Thymus (tissue), 11 donors: ENCODE data around the gene SLC43A2. TPM values are rescaled to one million over a fixed set of nuclear protein-coding genes. Genes with fewer than 3 reads are reported as not detected.
A peak's percentile ranks its signal among the peaks of the same experiment; 100 is the strongest.

Source experiments
- DNase-seq, 9 donors: peaks; one replicate each; pipeline ENCODE4 v3.0.0-alpha.2; 2013; ENCODE audit warnings: low spot score in 9 of 9, low read depth in 6 of 9, missing footprints in 1 of 9
- H3K27ac ChIP-seq, 2 donors: one replicate each; pipeline ENCODE4 v1.5.1; 2013; ENCODE audit warnings: control low read depth in 1 of 2, low read depth in 1 of 2, low read length in 1 of 2, mild to moderate bottlenecking in 1 of 2, moderate library complexity in 1 of 2
- H3K27me3 ChIP-seq, 2 donors: one replicate each; pipeline ENCODE4 v1.5.1; 2013; ENCODE audit warnings: low read length in 1 of 2; ENCODE audit not compliant: control insufficient read depth in 2 of 2, insufficient read depth in 1 of 2
- H3K36me3 ChIP-seq, 2 donors: one replicate each; pipeline ENCODE4 v1.5.1; 2013; ENCODE audit warnings: low read length in 1 of 2, mild to moderate bottlenecking in 1 of 2, moderate library complexity in 1 of 2; ENCODE audit not compliant: control insufficient read depth in 2 of 2, insufficient read depth in 2 of 2
- H3K4me1 ChIP-seq, 2 donors: one replicate each; pipeline ENCODE4 v1.5.1; 2013; ENCODE audit warnings: low read length in 2 of 2; ENCODE audit not compliant: control insufficient read depth in 2 of 2, insufficient read depth in 2 of 2
- H3K4me3 ChIP-seq, 2 donors: one replicate each; pipeline ENCODE4 v1.5.1; 2013; ENCODE audit warnings: low read length in 2 of 2, control low read depth in 1 of 2, mild to moderate bottlenecking in 1 of 2
- H3K9me3 ChIP-seq, 2 donors: one replicate each; pipeline ENCODE4 v1.5.1; 2013; ENCODE audit warnings: low read length in 1 of 2, mild to moderate bottlenecking in 1 of 2; ENCODE audit not compliant: control insufficient read depth in 2 of 2, insufficient read depth in 1 of 2
- WGBS: extraction: QIAGEN DNeasy Blood & Tissue Kit; methylation state at CpG from one replicate; pipeline ENCODE4 v1.1.7; 2013; 5-methylcytosine and 5-hydroxymethylcytosine counted together
- polyA plus RNA-seq: library from polyadenylated mRNA; stranded (reverse); fragments of 200-250 nt; gene quantifications from one replicate; pipeline ENCODE4 v1.2.3, GENCODE V29; 2013
- total RNA-seq: library from RNA; stranded (reverse); fragments of 120-200 nt; gene quantifications from one replicate; pipeline ENCODE4 v1.2.4, GENCODE V29; 2013
- donor health status: healthy.

SLC43A2 gene
- total and polyA plus RNA-seq, 2 donors = 10.5 to 13.9 TPM

- Histone ChIP-seq H3K27ac (peak overlapping the region in 1 of 2 donors; percentile 36), H3K4me1 (peaks cover 25 to 85% of the 10 kb centered on the region in 2 donors), H3K4me3 (no peak overlapping the region), H3K27me3 (no peaks in the 10 kb centered on the region), H3K9me3 (peaks cover 0 to 6% of the 10 kb centered on the region in 2 donors), H3K36me3 (peaks cover 23 to 40% of the 10 kb centered on the region in 2 donors)
- 87% methylated on average over 19 of the region's 19 CpGs for WGBS
- no peak for DNase-seq
Observed at GRCh38 chr17:1590029-1590746, 38.4 kb downstream of the SLC43A2 start.

GRCh38 chr17:1588821-1589585, 39.6 kb downstream of the SLC43A2 start:
- 93% methylated on average over 33 of the region's 33 CpGs for WGBS
- DNase-seq = no peak

GRCh38 chr17:1584167-1584566, 44.5 kb downstream of the SLC43A2 start:
- Histone ChIP-seq H3K27ac (no peak overlapping the region), H3K9me3 (peaks cover 0 to 2% of the 10 kb centered on the region in 2 donors), H3K4me1 (peaks cover 3 to 42% of the 10 kb centered on the region in 2 donors), H3K27me3 (no peaks in the 10 kb centered on the region), H3K4me3 (no peak overlapping the region), H3K36me3 (peaks cover 23 to 46% of the 10 kb centered on the region in 2 donors)
- WGBS = 98% methylated on average over 14 of the region's 14 CpGs
- no peak for DNase-seq

More at GRCh38 chr17:1588821-1589585, 39.6 kb downstream of the SLC43A2 start:
- no peak overlapping the region for H3K4me3 ChIP-seq
- peaks cover 22 to 76% of the 10 kb centered on the region in 2 donors for H3K4me1 ChIP-seq
- H3K27me3 ChIP-seq = no peaks in the 10 kb centered on the region
- H3K27ac ChIP-seq = peak overlapping the region; percentile 26 to 32
- H3K9me3 ChIP-seq = peaks cover 0 to 6% of the 10 kb centered on the region in 2 donors
- H3K36me3 ChIP-seq = peaks cover 27 to 49% of the 10 kb centered on the region in 2 donors

- no peak overlapping the region for H3K4me3 ChIP-seq
- WGBS = 92% methylated on average over 6 of the region's 6 CpGs
- H3K27me3 ChIP-seq = no peaks in the 10 kb centered on the region
- DNase-seq = no peak
- H3K36me3 ChIP-seq = peaks cover 20 to 40% of the 10 kb centered on the region in 2 donors
- H3K27ac ChIP-seq = no peak overlapping the region
- no peaks in the 10 kb centered on the region for H3K9me3 ChIP-seq
- peaks cover 3 to 36% of the 10 kb centered on the region in 2 donors for H3K4me1 ChIP-seq
Observed at GRCh38 chr17:1583556-1583955, 45.1 kb downstream of the SLC43A2 start.

- H3K9me3 ChIP-seq = no peaks in the 10 kb centered on the region
- WGBS = 97% methylated on average over 10 of the region's 10 CpGs
- H3K27ac ChIP-seq = no peak overlapping the region
- H3K4me3 ChIP-seq = no peak overlapping the region
- no peak for DNase-seq
- H3K27me3 ChIP-seq = no peaks in the 10 kb centered on the region
- H3K4me1 ChIP-seq = peaks cover 4 to 34% of the 10 kb centered on the region in 2 donors
- H3K36me3 ChIP-seq = peaks cover 20 to 38% of the 10 kb centered on the region in 2 donors
Observed at GRCh38 chr17:1582374-1582773, 46.3 kb downstream of the SLC43A2 start.

DNA sequence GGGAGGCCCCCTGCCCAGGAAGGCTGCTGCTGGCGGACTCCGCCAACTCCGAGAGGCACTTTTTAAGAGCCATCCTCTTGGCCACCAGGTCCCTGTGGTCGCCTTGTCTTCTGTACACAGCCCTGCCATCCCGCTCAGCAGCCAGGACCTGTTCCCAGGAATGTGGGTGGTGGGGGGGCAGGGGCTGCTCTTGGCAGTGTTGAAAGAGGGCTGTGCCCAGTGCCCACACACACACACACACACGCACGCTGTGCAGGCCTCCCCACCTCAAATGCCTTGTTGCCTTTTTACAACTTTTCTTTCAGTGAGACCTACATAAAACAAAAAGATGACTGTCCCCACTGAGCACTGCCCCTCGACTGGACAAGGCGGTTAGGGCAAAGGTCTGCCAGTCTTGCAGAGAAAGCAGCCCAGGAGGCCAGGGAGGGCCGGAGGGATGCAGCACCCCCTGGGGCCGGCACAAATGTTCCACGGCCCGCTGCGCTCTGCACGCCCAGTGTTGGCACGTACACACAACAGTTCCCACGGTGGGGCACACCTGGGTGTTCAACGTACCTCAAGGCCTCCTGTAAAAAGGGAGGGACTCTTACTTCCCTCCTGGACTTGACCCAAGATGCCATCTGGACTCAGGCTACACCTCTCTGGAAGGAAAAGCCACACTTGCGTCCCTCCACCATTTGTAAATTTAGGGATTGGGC, 47.5 kb downstream of the SLC43A2 start:
- Histone ChIP-seq H3K4me1 (peaks cover 9 to 37% of the 10 kb centered on the region in 2 donors), H3K27me3 (no peaks in the 10 kb centered on the region), H3K4me3 (no peak overlapping the region), H3K27ac (no peak overlapping the region), H3K36me3 (peaks cover 20 to 31% of the 10 kb centered on the region in 2 donors), H3K9me3 (no peaks in the 10 kb centered on the region)
- WGBS = 81% methylated on average over 19 of the region's 19 CpGs
- DNase-seq = no peak

DNA sequence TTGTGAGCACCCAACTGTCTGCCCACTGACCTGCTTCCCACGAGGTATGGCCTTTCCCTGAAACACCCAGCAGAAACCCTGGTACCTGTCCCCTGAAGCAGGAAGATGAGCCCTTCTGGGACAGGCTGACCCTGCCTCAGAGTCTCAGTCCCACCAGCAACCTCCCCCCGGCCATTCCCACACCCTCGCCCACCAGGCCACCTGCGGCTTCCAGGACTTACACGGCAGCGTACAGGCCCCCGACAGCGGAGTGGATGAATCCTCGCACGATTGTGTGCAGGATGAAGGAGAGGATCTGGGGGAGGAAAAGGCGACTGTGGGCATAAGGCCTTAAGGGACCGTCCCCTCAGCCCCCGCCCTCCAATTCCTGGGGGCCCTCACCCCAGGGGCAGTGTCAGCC, 50.6 kb downstream of the SLC43A2 start:
- Histone ChIP-seq H3K4me1 (peaks cover 9 to 57% of the 10 kb centered on the region in 2 donors), H3K4me3 (no peak overlapping the region), H3K27me3 (no peaks in the 10 kb centered on the region), H3K36me3 (peaks cover 13 to 19% of the 10 kb centered on the region in 2 donors), H3K9me3 (peaks cover 0 to 6% of the 10 kb centered on the region in 2 donors), H3K27ac (peak overlapping the region; percentile 61 to 83)
- DNase-seq = no peak
- 95% methylated on average over 13 of the region's 13 CpGs for WGBS

DNA sequence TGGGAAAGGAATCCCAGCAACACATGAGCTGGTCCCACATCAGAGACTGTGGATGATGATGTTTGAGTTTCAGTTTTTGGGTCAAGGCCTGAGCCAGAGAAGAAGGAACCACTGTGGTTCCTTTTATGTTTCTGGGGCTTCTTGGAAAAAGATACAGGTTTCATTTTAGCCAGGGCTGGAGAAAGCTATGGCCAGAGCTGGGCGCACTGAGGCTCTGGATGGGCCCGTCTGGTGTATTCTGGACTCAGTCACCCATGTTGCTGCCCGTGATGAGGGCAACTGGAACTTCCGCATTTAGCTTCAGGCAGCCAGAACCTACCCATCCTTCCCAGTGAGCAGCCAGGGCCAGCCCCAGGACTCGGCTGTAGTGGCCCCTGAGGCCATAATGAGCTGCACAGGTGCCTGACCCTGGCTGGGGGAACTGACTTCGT, 51.0 kb downstream of the SLC43A2 start:
- peaks cover 9 to 58% of the 10 kb centered on the region in 2 donors for H3K4me1 ChIP-seq

More for the DNA sequence above, 51.0 kb downstream of the SLC43A2 start:
- Histone ChIP-seq H3K9me3 (peaks cover 0 to 6% of the 10 kb centered on the region in 2 donors), H3K27me3 (no peaks in the 10 kb centered on the region), H3K27ac (peak overlapping the region; percentile 61 to 83), H3K36me3 (peaks cover 11 to 18% of the 10 kb centered on the region in 2 donors), H3K4me3 (no peak overlapping the region)
- DNase-seq = peak in 1 of 9 donors; percentile 31
- WGBS = 73% methylated on average over 6 of the region's 6 CpGs
